HEK293 (cell line): ENCODE results near the gene CCL4.
A peak's percentile ranks its signal among the peaks of the same experiment; 100 is the strongest.

ENCODE experiments used
- BCL11B ChIP-seq: fragments of 450-650 bp; formaldehyde crosslinking; IDR thresholded peaks from 2 replicates; pipeline ENCODE4 v1.5.1; 2016; ENCODE audit warnings: low read depth, missing biosample characterization, missing genetic modification characterization
- HOXD13 ChIP-seq: sonication (generic); formaldehyde crosslinking; IDR thresholded peaks from 2 replicates; pipeline ENCODE4 v1.8.0; 2022; ENCODE audit warnings: missing genetic modification reagents, borderline replicate concordance
- KLF8 ChIP-seq: fragments of 450-650 bp; formaldehyde crosslinking; IDR thresholded peaks from 2 replicates; pipeline ENCODE4 v1.5.1; 2016; ENCODE audit warnings: missing biosample characterization, missing genetic modification characterization
- MEIS1 ChIP-seq: sonication (generic); formaldehyde crosslinking; IDR thresholded peaks from 2 replicates; pipeline ENCODE4 v1.8.1; 2022; ENCODE audit warnings: missing genetic modification reagents, mild to moderate bottlenecking, borderline replicate concordance
- PRDM1 ChIP-seq: fragments of 450-650 bp; formaldehyde crosslinking; IDR thresholded peaks from 2 replicates; pipeline ENCODE4; 2016; ENCODE audit warnings: missing biosample characterization, missing genetic modification characterization
- SETDB1 ChIP-seq: IDR thresholded peaks from one replicate; pipeline ENCODE4 v1.6.1; 2017; ENCODE audit warnings: mild to moderate bottlenecking, low read length, moderate library complexity, mixed read lengths; ENCODE audit not compliant: insufficient read length
- SP7 ChIP-seq: fragments of 450-650 bp; formaldehyde crosslinking; IDR thresholded peaks from 2 replicates; pipeline ENCODE4 v1.5.1; 2016; ENCODE audit warnings: missing biosample characterization, missing genetic modification characterization
- YY1 ChIP-seq: fragments of 450-650 bp; formaldehyde crosslinking; IDR thresholded peaks from 2 replicates; pipeline ENCODE4 v1.5.1; 2018; ENCODE audit warnings: missing biosample characterization, missing genetic modification characterization
- ZBTB20 ChIP-seq: fragments of 450-650 bp; formaldehyde crosslinking; IDR thresholded peaks from 2 replicates; pipeline ENCODE4 v1.5.1; 2016; ENCODE audit warnings: missing biosample characterization, missing genetic modification characterization
- ZIC2 ChIP-seq: fragments of 450-650 bp; formaldehyde crosslinking; IDR thresholded peaks from 2 replicates; pipeline ENCODE4 v1.5.1; 2016; ENCODE audit warnings: missing biosample characterization, missing genetic modification characterization
- ZNF202 ChIP-seq: fragments of 450-650 bp; formaldehyde crosslinking; IDR thresholded peaks from 2 replicates; pipeline ENCODE4 v1.5.1; 2016; ENCODE audit warnings: missing biosample characterization, missing genetic modification characterization, borderline replicate concordance
- ZNF239 ChIP-seq: fragments of 450-650 bp; formaldehyde crosslinking; IDR thresholded peaks from 2 replicates; pipeline ENCODE4 v1.5.1; 2016; ENCODE audit warnings: missing biosample characterization, missing genetic modification characterization
- ZNF266 ChIP-seq: fragments of 450-650 bp; formaldehyde crosslinking; IDR thresholded peaks from 2 replicates; pipeline ENCODE4 v1.5.1; 2016; ENCODE audit warnings: missing biosample characterization, missing genetic modification characterization, low read depth
- ZNF324 ChIP-seq: fragments of 450-650 bp; formaldehyde crosslinking; IDR thresholded peaks from 2 replicates; pipeline ENCODE4 v1.5.1; 2016; ENCODE audit warnings: missing biosample characterization, missing genetic modification characterization
- ZNF596 ChIP-seq: fragments of 450-650 bp; IDR thresholded peaks from 2 replicates; pipeline ENCODE4 v1.5.0; 2018; ENCODE audit warnings: missing biosample characterization, mild to moderate bottlenecking, missing genetic modification characterization, moderate library complexity
- ZNF610 ChIP-seq: fragments of 450-650 bp; formaldehyde crosslinking; IDR thresholded peaks from 2 replicates; pipeline ENCODE4 v1.5.1; 2016; ENCODE audit warnings: missing biosample characterization, missing genetic modification characterization, borderline replicate concordance
- ZNF654 ChIP-seq: fragments of 450-650 bp; formaldehyde crosslinking; IDR thresholded peaks from 2 replicates; pipeline ENCODE4 v1.5.1; 2016; ENCODE audit warnings: low read depth, missing biosample characterization, missing genetic modification characterization
- ZNF660 ChIP-seq: fragments of 450-650 bp; IDR thresholded peaks from 2 replicates; pipeline ENCODE4 v1.5.1; 2018; ENCODE audit warnings: missing biosample characterization, mild to moderate bottlenecking, missing genetic modification characterization
- ZNF664 ChIP-seq: fragments of 450-650 bp; formaldehyde crosslinking; IDR thresholded peaks from 2 replicates; pipeline ENCODE4 v1.5.1; 2016; ENCODE audit warnings: missing biosample characterization, missing genetic modification characterization
- ZNF791 ChIP-seq: fragments of 450-650 bp; formaldehyde crosslinking; IDR thresholded peaks from 2 replicates; pipeline ENCODE4 v1.5.1; 2016; ENCODE audit warnings: missing biosample characterization, missing genetic modification characterization
- ZNF792 ChIP-seq: fragments of 450-650 bp; formaldehyde crosslinking; IDR thresholded peaks from 2 replicates; pipeline ENCODE4 v1.5.1; 2016; ENCODE audit warnings: missing biosample characterization, missing genetic modification characterization
- ZNF843 ChIP-seq: fragments of 450-650 bp; formaldehyde crosslinking; IDR thresholded peaks from 2 replicates; pipeline ENCODE4 v1.5.1; 2016; ENCODE audit warnings: missing biosample characterization, missing genetic modification characterization
- TF ChIP-seq, protein P1 (sequence below): fragments of 450-650 bp; formaldehyde crosslinking; IDR thresholded peaks from 2 replicates; pipeline ENCODE4 v1.5.1; 2016; ENCODE audit warnings: missing biosample characterization, missing genetic modification characterization
- TF ChIP-seq, protein P2 (sequence below): fragments of 450-650 bp; formaldehyde crosslinking; IDR thresholded peaks from 2 replicates; pipeline ENCODE4 v1.5.1; 2016; ENCODE audit warnings: missing biosample characterization, missing genetic modification characterization
- TF ChIP-seq, protein P3 (sequence below): fragments of 450-650 bp; formaldehyde crosslinking; IDR thresholded peaks from 2 replicates; pipeline ENCODE4 v1.5.1; 2016; ENCODE audit warnings: missing biosample characterization, missing genetic modification characterization
- TF ChIP-seq, protein P4 (sequence below): fragments of 450-650 bp; formaldehyde crosslinking; IDR thresholded peaks from 2 replicates; pipeline ENCODE4 v1.5.1; 2016; ENCODE audit warnings: missing biosample characterization, missing genetic modification characterization
- TF ChIP-seq, protein P5 (sequence below): fragments of 450-650 bp; formaldehyde crosslinking; IDR thresholded peaks from 2 replicates; pipeline ENCODE4 v1.5.1; 2016; ENCODE audit warnings: missing biosample characterization, missing genetic modification characterization
- TF ChIP-seq, protein P6 (sequence below): fragments of 450-650 bp; formaldehyde crosslinking; IDR thresholded peaks from 2 replicates; pipeline ENCODE4 v1.5.1; 2016; ENCODE audit warnings: missing biosample characterization, missing genetic modification characterization

The CCL4 gene

DNA sequence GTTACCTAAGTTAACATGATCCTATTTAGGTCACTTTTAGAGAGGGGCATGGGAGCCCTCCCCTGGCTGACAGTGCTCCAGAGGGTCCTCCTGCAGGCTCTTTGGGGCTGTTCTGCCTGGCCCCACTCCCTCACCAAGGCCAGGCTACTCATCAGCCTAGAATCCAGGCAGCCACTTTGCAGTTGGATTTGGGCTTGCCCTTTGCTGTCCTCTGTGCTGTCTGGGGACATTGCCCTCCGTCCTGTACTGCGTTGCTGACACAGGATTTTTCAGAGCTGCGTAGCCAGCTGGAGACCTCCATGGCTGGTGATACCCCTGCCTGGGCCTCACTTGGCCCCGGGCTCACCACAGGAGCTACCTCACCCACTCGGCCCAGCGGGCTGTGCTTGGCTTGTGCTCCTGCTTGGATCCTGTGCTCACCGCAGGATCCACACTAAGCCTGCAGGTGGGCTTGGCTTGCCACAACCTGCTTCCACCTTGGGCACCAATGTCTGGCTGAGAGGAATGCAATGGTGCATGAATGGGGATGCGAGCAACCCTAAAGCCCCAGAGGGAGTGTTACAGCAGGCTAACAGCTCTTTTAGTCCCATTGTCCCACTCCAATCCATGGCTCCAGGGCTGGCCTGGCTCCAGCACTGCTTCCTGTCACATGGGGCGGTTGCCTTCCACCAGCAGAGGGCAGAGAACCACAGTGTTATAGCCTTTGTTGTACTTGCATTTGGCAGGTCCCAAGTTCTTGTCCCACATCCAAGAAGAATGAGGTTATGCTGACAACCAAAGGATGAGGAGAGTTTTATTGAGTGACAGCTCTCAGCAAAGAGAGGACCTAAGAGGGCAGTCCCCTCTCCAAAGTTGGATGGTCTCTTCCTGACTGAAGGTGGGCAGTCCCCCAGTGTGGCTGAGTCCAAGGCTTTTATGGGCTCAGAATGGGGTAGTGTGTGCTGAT is 21.5 kb downstream of the CCL4 start (continued):
- TF ChIP-seq, protein P1, sequence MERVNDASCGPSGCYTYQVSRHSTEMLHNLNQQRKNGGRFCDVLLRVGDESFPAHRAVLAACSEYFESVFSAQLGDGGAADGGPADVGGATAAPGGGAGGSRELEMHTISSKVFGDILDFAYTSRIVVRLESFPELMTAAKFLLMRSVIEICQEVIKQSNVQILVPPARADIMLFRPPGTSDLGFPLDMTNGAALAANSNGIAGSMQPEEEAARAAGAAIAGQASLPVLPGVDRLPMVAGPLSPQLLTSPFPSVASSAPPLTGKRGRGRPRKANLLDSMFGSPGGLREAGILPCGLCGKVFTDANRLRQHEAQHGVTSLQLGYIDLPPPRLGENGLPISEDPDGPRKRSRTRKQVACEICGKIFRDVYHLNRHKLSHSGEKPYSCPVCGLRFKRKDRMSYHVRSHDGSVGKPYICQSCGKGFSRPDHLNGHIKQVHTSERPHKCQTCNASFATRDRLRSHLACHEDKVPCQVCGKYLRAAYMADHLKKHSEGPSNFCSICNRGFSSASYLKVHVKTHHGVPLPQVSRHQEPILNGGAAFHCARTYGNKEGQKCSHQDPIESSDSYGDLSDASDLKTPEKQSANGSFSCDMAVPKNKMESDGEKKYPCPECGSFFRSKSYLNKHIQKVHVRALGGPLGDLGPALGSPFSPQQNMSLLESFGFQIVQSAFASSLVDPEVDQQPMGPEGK (tag by site-specific recombination) = no peak
- TF ChIP-seq ZNF664 (tag by site-specific recombination) (no peak), ZNF654 (tag by site-specific recombination) (no peak), YY1 (tag by site-specific recombination) (no peak), SETDB1 (peak; percentile 97), MEIS1 (CRISPR knock-in tag) (no peak), ZIC2 (tag by site-specific recombination) (peak; percentile 72), SP7 (tag by site-specific recombination) (no peak), ZNF202 (no peak), HOXD13 (CRISPR knock-in tag) (0 out of 2 replicates have a peak, but pooled peaks have one; percentile 23), ZNF324 (tag by site-specific recombination) (no peak), ZBTB20 (tag by site-specific recombination) (no peak), PRDM1 (tag by site-specific recombination) (no peak), ZNF843 (tag by site-specific recombination) (no peak), ZNF792 (tag by site-specific recombination) (no peak), ZNF596 (tag by site-specific recombination) (no peak), ZNF791 (tag by site-specific recombination) (no peak), KLF8 (tag by site-specific recombination) (no peak; the same call in 1 of the 2 replicates), ZNF239 (no peak), ZNF660 (tag by site-specific recombination) (no peak), BCL11B (tag by site-specific recombination) (no peak), ZNF266 (tag by site-specific recombination) (no peak), ZNF610 (tag by site-specific recombination) (0 out of 2 replicates have a peak, but pooled peaks have one; percentile 51)
- TF ChIP-seq, protein P2, sequence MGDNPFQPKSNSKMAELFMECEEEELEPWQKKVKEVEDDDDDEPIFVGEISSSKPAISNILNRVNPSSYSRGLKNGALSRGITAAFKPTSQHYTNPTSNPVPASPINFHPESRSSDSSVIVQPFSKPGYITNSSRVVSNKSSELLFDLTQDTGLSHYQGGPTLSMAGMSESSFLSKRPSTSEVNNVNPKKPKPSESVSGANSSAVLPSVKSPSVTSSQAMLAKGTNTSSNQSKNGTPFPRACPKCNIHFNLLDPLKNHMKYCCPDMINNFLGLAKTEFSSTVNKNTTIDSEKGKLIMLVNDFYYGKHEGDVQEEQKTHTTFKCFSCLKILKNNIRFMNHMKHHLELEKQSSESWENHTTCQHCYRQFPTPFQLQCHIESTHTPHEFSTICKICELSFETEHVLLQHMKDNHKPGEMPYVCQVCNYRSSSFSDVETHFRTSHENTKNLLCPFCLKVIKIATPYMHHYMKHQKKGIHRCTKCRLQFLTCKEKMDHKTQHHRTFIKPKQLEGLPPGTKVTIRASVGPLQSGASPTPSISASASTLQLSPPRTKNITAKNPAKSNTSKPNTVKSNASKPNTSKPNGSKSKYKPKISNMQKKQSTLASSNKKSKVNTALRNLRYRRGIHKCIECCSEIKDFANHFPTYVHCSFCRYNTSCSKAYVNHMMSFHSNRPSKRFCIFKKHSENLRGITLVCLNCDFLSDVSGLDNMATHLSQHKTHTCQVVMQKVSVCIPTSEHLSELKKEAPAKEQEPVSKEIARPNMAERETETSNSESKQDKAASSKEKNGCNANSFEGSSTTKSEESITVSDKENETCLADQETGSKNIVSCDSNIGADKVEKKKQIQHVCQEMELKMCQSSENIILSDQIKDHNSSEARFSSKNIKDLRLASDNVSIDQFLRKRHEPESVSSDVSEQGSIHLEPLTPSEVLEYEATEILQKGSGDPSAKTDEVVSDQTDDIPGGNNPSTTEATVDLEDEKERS (tag by site-specific recombination) = no peak
- TF ChIP-seq, protein P3, sequence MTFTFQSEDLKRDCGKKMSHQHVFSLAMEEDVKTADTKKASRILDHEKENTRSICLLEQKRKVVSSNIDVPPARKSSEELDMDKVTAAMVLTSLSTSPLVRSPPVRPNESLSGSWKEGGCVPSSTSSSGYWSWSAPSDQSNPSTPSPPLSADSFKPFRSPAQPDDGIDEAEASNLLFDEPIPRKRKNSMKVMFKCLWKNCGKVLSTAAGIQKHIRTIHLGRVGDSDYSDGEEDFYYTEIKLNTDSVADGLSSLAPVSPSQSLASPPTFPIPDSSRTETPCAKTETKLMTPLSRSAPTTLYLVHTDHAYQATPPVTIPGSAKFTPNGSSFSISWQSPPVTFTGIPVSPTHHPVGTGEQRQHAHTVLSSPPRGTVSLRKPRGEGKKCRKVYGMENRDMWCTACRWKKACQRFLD (tag by site-specific recombination) = no peak
- TF ChIP-seq, protein P4, sequence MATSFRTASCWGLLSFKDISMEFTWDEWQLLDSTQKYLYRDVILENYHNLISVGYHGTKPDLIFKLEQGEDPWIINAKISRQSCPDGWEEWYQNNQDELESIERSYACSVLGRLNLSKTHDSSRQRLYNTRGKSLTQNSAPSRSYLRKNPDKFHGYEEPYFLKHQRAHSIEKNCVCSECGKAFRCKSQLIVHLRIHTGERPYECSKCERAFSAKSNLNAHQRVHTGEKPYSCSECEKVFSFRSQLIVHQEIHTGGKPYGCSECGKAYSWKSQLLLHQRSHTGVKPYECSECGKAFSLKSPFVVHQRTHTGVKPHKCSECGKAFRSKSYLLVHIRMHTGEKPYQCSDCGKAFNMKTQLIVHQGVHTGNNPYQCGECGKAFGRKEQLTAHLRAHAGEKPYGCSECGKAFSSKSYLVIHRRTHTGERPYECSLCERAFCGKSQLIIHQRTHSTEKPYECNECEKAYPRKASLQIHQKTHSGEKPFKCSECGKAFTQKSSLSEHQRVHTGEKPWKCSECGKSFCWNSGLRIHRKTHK (tag by site-specific recombination) = no peak
- TF ChIP-seq, protein P5, sequence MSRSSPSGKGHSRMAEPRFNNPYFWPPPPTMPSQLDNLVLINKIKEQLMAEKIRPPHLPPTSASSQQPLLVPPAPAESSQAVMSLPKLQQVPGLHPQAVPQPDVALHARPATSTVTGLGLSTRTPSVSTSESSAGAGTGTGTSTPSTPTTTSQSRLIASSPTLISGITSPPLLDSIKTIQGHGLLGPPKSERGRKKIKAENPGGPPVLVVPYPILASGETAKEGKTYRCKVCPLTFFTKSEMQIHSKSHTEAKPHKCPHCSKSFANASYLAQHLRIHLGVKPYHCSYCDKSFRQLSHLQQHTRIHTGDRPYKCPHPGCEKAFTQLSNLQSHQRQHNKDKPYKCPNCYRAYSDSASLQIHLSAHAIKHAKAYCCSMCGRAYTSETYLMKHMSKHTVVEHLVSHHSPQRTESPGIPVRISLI = no peak
- TF ChIP-seq, protein P6, sequence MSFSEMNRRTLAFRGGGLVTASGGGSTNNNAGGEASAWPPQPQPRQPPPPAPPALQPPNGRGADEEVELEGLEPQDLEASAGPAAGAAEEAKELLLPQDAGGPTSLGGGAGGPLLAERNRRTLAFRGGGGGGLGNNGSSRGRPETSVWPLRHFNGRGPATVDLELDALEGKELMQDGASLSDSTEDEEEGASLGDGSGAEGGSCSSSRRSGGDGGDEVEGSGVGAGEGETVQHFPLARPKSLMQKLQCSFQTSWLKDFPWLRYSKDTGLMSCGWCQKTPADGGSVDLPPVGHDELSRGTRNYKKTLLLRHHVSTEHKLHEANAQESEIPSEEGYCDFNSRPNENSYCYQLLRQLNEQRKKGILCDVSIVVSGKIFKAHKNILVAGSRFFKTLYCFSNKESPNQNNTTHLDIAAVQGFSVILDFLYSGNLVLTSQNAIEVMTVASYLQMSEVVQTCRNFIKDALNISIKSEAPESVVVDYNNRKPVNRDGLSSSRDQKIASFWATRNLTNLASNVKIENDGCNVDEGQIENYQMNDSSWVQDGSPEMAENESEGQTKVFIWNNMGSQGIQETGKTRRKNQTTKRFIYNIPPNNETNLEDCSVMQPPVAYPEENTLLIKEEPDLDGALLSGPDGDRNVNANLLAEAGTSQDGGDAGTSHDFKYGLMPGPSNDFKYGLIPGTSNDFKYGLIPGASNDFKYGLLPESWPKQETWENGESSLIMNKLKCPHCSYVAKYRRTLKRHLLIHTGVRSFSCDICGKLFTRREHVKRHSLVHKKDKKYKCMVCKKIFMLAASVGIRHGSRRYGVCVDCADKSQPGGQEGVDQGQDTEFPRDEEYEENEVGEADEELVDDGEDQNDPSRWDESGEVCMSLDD = no peak
